ENCODE measurements around the gene TECTA. TPM values are rescaled to one million over a fixed set of nuclear protein-coding genes. Genes with fewer than 3 reads are reported as not detected.

TECTA gene
- total RNA-seq, 1 experiment from 2014 or later: 0.15 TPM

DNA sequence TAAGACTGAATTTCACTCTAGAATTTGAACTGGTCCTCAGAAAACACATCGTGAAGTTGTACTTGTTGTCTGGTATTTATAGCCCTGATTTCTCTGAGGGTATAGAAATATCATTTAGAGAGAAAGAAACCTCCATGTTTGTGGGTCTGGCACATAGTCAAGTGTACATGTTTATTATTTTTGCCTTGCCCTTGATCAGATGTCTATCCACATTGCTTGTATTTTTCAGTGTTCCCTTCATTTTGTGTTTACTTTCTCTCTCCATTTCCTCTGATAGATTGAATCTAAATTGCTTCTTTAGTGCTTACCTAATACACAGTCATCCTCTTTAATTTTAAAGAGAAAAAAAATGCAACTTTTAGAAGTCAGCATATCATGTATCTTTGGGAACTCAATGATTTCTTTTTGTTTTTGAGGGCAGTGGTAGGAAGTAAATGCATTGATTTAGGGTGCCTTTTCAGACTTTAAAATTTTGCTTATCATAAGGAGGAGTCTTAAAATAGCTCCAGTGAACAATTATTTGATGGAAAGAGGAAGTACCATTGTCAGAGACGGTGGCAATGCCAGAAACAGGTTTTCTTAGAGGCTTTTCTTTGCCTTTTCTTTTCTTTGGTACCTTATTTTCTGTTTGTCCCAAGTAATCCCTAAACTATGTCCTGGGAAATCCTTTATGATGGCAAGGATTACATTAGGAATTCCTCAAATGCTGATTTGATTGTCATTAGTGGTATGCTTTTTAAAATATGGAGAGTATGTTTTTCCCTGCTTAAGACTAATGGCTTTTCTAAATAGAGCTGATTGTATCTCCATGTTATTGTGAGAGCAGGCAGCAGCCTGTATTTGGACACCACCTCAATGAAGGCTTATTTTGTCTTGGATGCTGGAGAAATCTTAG, 29.8 kb upstream of the TECTA start:
- DNase-seq (ENCODE audit: low read depth, low spot score) (no peak), ATAC-seq (no peak)
- ChIA-PET POLR2A (no interaction called here), CTCF (no interaction called here)
- no peaks in the 10 kb centered on the region for H3K27me3 ChIP-seq (ENCODE audit: control insufficient read depth, insufficient read depth, low read length)
- BruUV-seq (replicated peaks): no TSS peak
- H3K4me3 ChIP-seq (ENCODE audit: low read depth in 2 of 2, low read length in 2 of 2): no peak overlapping the region
- intact Hi-C loops (cut with micrococcal nuclease; ENCODE audit: unreplicated experiment): no loop called here
- in situ Hi-C loops (cut with HindIII; ENCODE audit: low pct_unique_long_range_greater_than_20kb, low sequenced_read_pairs): no loop called here
- H3K36me3 ChIP-seq (ENCODE audit: control insufficient read depth, insufficient read depth, low read length): no peaks in the 10 kb centered on the region
- H3K27ac ChIP-seq (ENCODE audit: low read length): no peak overlapping the region
- TF ChIP-seq, protein P1, sequence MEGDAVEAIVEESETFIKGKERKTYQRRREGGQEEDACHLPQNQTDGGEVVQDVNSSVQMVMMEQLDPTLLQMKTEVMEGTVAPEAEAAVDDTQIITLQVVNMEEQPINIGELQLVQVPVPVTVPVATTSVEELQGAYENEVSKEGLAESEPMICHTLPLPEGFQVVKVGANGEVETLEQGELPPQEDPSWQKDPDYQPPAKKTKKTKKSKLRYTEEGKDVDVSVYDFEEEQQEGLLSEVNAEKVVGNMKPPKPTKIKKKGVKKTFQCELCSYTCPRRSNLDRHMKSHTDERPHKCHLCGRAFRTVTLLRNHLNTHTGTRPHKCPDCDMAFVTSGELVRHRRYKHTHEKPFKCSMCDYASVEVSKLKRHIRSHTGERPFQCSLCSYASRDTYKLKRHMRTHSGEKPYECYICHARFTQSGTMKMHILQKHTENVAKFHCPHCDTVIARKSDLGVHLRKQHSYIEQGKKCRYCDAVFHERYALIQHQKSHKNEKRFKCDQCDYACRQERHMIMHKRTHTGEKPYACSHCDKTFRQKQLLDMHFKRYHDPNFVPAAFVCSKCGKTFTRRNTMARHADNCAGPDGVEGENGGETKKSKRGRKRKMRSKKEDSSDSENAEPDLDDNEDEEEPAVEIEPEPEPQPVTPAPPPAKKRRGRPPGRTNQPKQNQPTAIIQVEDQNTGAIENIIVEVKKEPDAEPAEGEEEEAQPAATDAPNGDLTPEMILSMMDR (IDR thresholded peaks at IDR 0.05): no peak
- no peak for TF ChIP-seq TCF7L2 (IDR thresholded peaks at IDR 0.05; ENCODE audit: low read depth, low read length)
- no peak for TF ChIP-seq SIN3A (IDR thresholded peaks at IDR 0.05; ENCODE audit: borderline replicate concordance, insufficient read depth, low read depth, low read length)
- TF ChIP-seq POLR2AphosphoS5 (IDR thresholded peaks at IDR 0.05; ENCODE audit: low read depth, low read length): no peak
- TF ChIP-seq REST (IDR thresholded peaks at IDR 0.05; ENCODE audit: insufficient read depth in 1 of 2, low read depth in 2 of 2, low read length in 1 of 2): no peak
- H3K9me3 ChIP-seq (ENCODE audit: control insufficient read depth, insufficient read depth, low read depth, low read length): no peaks in the 10 kb centered on the region
- no peaks in the 10 kb centered on the region for H3K4me1 ChIP-seq (ENCODE audit: control insufficient read depth, insufficient read depth, low read length)

DNA sequence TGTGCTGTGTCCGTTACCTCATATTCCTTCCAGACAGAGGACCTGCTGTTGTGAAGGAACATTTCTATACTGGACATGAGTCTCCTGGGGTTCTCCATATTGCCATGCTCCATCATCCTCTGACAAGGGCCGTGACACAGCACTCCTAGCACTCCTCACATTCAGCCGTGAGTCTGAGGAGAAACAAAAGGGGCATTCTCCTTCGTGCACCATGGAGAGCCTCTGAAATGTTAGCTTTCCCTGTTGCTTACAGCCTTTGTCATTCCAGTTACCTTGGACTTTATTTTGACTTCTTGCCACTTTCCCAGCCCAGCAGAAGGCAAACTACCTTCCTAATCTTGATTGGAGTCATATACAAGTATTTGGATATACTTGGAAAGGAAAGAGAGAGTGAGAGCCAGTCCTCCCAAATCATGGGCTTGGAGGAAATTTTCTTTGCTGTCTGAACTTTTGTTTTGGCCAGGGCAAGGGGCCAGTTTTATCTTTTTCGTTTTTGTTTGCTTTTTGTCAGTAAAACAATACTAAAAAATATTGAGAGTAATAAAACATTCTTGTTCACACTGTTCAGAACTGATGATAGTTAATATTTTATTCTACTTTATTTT, 29.1 kb upstream of the TECTA start:
- DNase-seq (ENCODE audit: low read depth, low spot score) (no peak), ATAC-seq (no peak)
- no TSS peak for BruUV-seq (replicated peaks)
- no peaks in the 10 kb centered on the region for H3K36me3 ChIP-seq (ENCODE audit: control insufficient read depth, insufficient read depth, low read length)
- intact Hi-C loops (cut with micrococcal nuclease; ENCODE audit: unreplicated experiment) (no loop called here), in situ Hi-C loops (cut with HindIII; ENCODE audit: low pct_unique_long_range_greater_than_20kb, low sequenced_read_pairs) (no loop called here)
- no peaks in the 10 kb centered on the region for H3K4me1 ChIP-seq (ENCODE audit: control insufficient read depth, insufficient read depth, low read length)
- ChIA-PET POLR2A (no interaction called here), CTCF (no interaction called here)
- TF ChIP-seq SIN3A (IDR thresholded peaks at IDR 0.05; ENCODE audit: borderline replicate concordance, insufficient read depth, low read depth, low read length): no peak
- TF ChIP-seq POLR2AphosphoS5 (IDR thresholded peaks at IDR 0.05; ENCODE audit: low read depth, low read length): no peak
- TF ChIP-seq, protein P1 (IDR thresholded peaks at IDR 0.05): no peak
- TF ChIP-seq REST (IDR thresholded peaks at IDR 0.05; ENCODE audit: insufficient read depth in 1 of 2, low read depth in 2 of 2, low read length in 1 of 2): no peak
- no peak for TF ChIP-seq TCF7L2 (IDR thresholded peaks at IDR 0.05; ENCODE audit: low read depth, low read length)
- H3K27ac ChIP-seq (ENCODE audit: low read length): no peak overlapping the region
- no peaks in the 10 kb centered on the region for H3K27me3 ChIP-seq (ENCODE audit: control insufficient read depth, insufficient read depth, low read length)
- H3K9me3 ChIP-seq (ENCODE audit: control insufficient read depth, insufficient read depth, low read depth, low read length): no peaks in the 10 kb centered on the region
- no peak overlapping the region for H3K4me3 ChIP-seq (ENCODE audit: low read depth in 2 of 2, low read length in 2 of 2)
